H1 (cell line): Measurements from ENCODE around the gene CD81.

Source experiments
- CTCF ChIP-seq, 3 experiments: IDR thresholded peaks; 1 replicate in 2 of 3; 2 replicates in 1 of 3; pipeline versions ENCODE4 v1.5.1 to v1.6.1; 2011; ENCODE audit warnings: low read length in 3 of 3, mild to moderate bottlenecking in 3 of 3, inconsistent platforms in 2 of 3, low read depth in 1 of 3, moderate library complexity in 1 of 3; ENCODE audit not compliant: insufficient read depth in 1 of 3; ENCODE audit errors: control extremely low read depth in 1 of 3
- EZH2 ChIP-seq: fragments of 200-600 bp; sonication (generic); IDR thresholded peaks from 2 replicates; pipeline ENCODE4 v1.7.1; 2012; ENCODE audit warnings: low read depth, mild to moderate bottlenecking, moderate library complexity, low read length, inconsistent platforms; ENCODE audit not compliant: severe bottlenecking
- HDAC2 ChIP-seq, 2 experiments: fragments of 300-600 bp in 1 of 2; sonication (generic) in 1 of 2; IDR thresholded peaks; 2 replicates each; pipeline ENCODE4 v1.6.1; 2011 to 2012; ENCODE audit warnings: low read depth in 2 of 2, low read length in 2 of 2, mild to moderate bottlenecking in 2 of 2, moderate library complexity in 2 of 2, borderline replicate concordance in 1 of 2, inconsistent platforms in 1 of 2
- POLR2A ChIP-seq, 2 experiments: IDR thresholded peaks; 1 replicate in 1 of 2; 2 replicates in 1 of 2; pipeline ENCODE4 v1.6.1; 2011; ENCODE audit warnings: low read depth in 2 of 2, low read length in 2 of 2, mild to moderate bottlenecking in 2 of 2; ENCODE audit errors: control extremely low read depth in 1 of 2

DNA sequence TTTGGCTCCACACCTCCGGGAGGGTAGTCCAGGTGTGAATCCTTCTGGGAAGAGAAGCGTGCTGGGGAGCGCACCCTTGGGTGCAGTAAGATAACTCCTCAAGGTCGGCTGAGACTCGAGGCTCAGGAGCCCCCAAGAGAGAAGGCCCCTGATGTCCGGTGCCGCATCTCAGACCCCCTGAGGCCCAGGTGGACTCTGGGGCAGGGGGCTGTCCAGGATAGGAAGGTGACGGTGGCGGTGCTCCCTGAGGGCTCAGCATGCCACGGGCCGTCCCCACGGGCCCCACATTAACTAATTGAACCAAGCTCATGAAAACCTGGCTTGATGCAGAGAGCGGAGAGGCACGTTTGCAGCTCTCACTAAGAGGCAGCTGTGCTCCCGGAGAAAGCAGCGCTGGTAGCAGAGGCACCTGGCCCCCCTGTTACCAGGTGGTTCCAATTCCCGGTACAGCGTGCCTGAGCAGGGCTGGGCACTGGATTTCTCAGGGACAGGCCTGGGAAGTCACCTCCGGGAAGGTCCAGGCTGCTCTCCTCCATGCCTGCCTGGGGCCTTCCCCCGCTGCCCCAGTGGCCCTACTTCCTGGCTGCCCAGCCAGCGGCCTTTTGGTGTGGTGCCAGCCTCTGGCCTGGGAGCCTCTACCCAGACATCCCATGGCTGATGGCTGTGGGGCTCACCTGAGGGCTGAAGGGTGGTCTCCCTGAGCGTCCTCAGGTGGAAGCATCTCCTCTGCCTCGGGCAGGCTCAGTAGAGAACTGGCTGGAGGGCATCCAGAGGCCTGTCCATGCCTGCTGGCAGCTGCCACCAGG, 68.8 kb downstream of the CD81 start:
- TF ChIP-seq EZH2 (peak; percentile 40), HDAC2 (IDR thresholded peaks at IDR 0.05; ENCODE audit: borderline replicate concordance in 1 of 2, low read depth in 2 of 2, low read length in 2 of 2) (no peak), POLR2A (IDR thresholded peaks at IDR 0.05; ENCODE audit: control extremely low read depth in 1 of 2, low read depth in 2 of 2, low read length in 2 of 2) (no peak), CTCF (IDR thresholded peaks at IDR 0.05; ENCODE audit: control extremely low read depth in 1 of 3, insufficient read depth in 1 of 3, low read depth in 1 of 3, low read length in 3 of 3) (no peak)
